ENCODE data around the gene BRD7. TPM values are rescaled to one million over a fixed set of nuclear protein-coding genes. Genes with fewer than 3 reads are reported as not detected.

BRD7 gene
- total and polyA plus RNA-seq, 2 of the 4 experiments (the other 2 are of a cell fraction): 24.8 to 29.9 TPM

- Histone ChIP-seq H2BK5ac (ENCODE audit: low read depth, low read length, poor library complexity, severe bottlenecking) (no peak overlapping the region), H3K4me3 (ENCODE audit: insufficient read depth, low read depth, low read length) (no peak overlapping the region), H3K79me1 (ENCODE audit: low read depth in 1 of 2, low read length in 2 of 2) (peaks cover 7 to 27% of the 10 kb centered on the region in 2 experiments; a peak in 3 of 4 replicates), H3K9ac (ENCODE audit: low read depth, low read length) (no peak overlapping the region), H3K27ac (ENCODE audit: insufficient read depth, low read length) (no peak overlapping the region), H3K18ac (ENCODE audit: low read depth, low read length) (no peak overlapping the region), H3K27me3 (ENCODE audit: control insufficient read depth, insufficient read depth, low read length) (no peaks in the 10 kb centered on the region), H3K23ac (ENCODE audit: low read depth, low read length) (no peak overlapping the region), H3K4ac (ENCODE audit: low read depth, low read length) (no peak overlapping the region), H3K4me2 (ENCODE audit: low read depth, low read length) (no peak overlapping the region), H3K9me1 (ENCODE audit: insufficient read depth, low read length) (no peaks in the 10 kb centered on the region; the same call in 1 of the 2 replicates), H3K9me3 (ENCODE audit: control insufficient read depth, insufficient read depth, low read length) (peaks cover 3% of the 10 kb centered on the region; the same call in 1 of the 2 replicates), H4K8ac (ENCODE audit: low read depth in 2 of 2, low read length in 2 of 2) (no peak overlapping the region), H2BK15ac (ENCODE audit: low read depth, low read length) (no peak overlapping the region), H3K14ac (replicated peaks; ENCODE audit: low read depth, low read length) (no peak overlapping the region), H4K20me1 (ENCODE audit: insufficient read depth, low read length) (peaks cover 31% of the 10 kb centered on the region), H2BK20ac (ENCODE audit: low read depth, low read length) (no peak overlapping the region), H2AFZ (replicated peaks; ENCODE audit: low read length, poor library complexity) (no peak overlapping the region), H2AK9ac (replicated peaks; ENCODE audit: low read depth, low read length, poor library complexity) (no peak overlapping the region), H2BK120ac (ENCODE audit: low read depth, low read length) (no peak overlapping the region), H4K5ac (ENCODE audit: low read depth, low read length) (no peak overlapping the region), H3K56ac (ENCODE audit: extremely low read depth, insufficient read depth, low read length) (no peak overlapping the region), H3K4me1 (ENCODE audit: control insufficient read depth, insufficient read depth, low read length) (0 out of 2 replicates have a peak, but pooled peaks cover 4% of the 10 kb centered on the region), H4K91ac (ENCODE audit: insufficient read depth, low read depth, low read length) (no peak overlapping the region), H3K36me3 (ENCODE audit: control insufficient read depth, insufficient read depth, low read length) (peaks cover 3% of the 10 kb centered on the region; the same call in 1 of the 2 replicates), H2AK5ac (ENCODE audit: low read depth, low read length) (0 out of 2 replicates have a peak overlapping the region, but pooled peaks have one; percentile 2)
- no peak for TF ChIP-seq ELK1 (IDR thresholded peaks at IDR 0.05; ENCODE audit: borderline replicate concordance, low read depth, low read length)
- TF ChIP-seq CEBPB (IDR thresholded peaks at IDR 0.05; ENCODE audit: low read depth, low read length): peak; percentile 49; the same call in 1 of the 2 replicates
- dilution Hi-C loops (cut with HindIII; ENCODE audit: low sequenced_read_pairs, unreplicated experiment) (no loop called here), intact Hi-C loops (cut with micrococcal nuclease) (no loop called here), in situ Hi-C loops (cut with MboI; ENCODE audit: low sequenced_read_pairs) (no loop called here)
- no peak for DNase-seq
- ChIA-PET CTCF (interaction anchor here (1.4 kb wide), 1 partner anchor 10 kb away, joined by 3 read pairs; no protein-coding TSS in a partner anchor), POLR2A (ENCODE audit: unreplicated experiment) (no interaction called here)
- no peak for ATAC-seq (ENCODE audit: low read depth)
- WGBS, 2 experiments (ENCODE audit: extremely low coverage in 2 of 2, insufficient read length in 1 of 2): 75% methylated on average over 2 of the region's 5 CpGs; no CpG with 5 or more reads in 1 of the 2 experiments
- BruUV-seq (replicated peaks): no TSS peak
Observed at GRCh38 chr16:50285406-50286003, 83.3 kb downstream of the BRD7 start.

Measured in IMR-90 (cell line).